CMK (cell line): ENCODE results near the gene POFUT2.

Source experiments
- DNase-seq: peaks from one replicate; pipeline ENCODE4 v3.0.0-alpha.2; 2010; ENCODE audit warnings: low read depth

The POFUT2 gene, protein sequence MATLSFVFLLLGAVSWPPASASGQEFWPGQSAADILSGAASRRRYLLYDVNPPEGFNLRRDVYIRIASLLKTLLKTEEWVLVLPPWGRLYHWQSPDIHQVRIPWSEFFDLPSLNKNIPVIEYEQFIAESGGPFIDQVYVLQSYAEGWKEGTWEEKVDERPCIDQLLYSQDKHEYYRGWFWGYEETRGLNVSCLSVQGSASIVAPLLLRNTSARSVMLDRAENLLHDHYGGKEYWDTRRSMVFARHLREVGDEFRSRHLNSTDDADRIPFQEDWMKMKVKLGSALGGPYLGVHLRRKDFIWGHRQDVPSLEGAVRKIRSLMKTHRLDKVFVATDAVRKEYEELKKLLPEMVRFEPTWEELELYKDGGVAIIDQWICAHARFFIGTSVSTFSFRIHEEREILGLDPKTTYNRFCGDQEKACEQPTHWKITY

DNA sequence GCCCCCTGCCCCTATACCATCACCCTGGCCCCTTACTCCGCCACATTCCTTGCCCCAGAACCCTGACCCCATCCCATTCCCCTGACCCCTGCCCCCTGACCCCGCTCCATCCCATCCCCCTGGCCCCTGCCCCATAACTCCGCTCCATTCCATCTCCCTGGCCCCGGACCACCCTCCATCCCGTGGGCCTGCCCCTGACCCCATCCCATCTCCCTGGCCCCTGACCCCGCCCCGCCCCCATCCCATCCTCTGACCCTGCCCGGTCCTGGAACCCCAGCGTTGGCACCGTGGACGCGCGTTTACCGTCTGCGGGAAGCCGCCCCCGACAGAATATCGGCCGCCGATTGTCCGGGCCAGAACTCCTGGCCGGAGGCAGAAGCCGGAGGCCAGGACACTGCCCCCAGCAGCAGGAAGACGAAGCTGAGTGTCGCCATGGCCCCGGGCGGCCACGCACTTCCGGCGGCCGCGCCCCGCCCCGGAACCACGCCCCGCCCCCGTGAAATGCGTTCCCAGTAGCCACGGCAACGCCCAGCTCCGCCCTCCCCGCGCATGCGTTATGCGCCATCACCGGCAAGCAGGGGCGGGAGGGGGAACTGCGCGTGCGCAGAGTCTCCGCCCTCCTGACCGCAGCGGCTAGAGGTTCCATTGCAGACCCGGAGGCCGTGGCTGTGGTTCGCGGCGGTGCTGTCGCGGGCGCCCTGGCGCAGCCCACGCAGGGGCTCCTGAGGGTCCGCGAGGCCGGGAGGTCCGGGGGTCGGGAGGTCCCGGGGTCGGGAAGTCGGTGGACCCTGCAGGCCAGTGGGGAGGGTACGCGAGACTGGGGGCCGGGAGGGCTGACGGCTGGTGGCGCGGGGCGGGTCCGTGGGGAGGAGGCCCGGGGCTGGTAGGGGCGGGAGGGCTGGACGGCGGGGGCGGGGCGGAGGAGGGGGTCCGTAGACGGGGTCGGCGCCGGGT is at the start of gene POFUT2:
Gene POFUT2 (minus strand): TSS at position 458 of the 954 bp plus-strand sequence. CDS start 24 bp downstream, at position 434.
- peak; percentile 98 for DNase-seq

GRCh38 chr21:45336870-45337269 is 49.2 kb upstream of the POFUT2 start:
- no peak for DNase-seq

DNA sequence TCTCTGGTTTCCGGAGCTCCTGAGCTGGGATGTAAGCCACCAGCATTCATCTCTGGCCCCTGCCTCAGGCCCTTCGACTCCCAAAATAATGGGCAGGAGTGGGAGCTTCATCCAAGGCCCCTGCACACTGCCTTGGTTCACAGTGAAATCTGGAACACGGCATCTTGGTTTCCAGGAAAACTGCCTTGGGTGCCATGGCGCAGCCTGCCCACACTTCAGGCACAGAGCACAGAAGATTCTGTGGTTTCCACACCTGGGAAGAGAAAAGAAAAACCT is 48.8 kb upstream of the POFUT2 start:
- no peak for DNase-seq

- DNase-seq: no peak
Measured at GRCh38 chr21:45335761-45336534, 48.3 kb upstream of the POFUT2 start.

DNA sequence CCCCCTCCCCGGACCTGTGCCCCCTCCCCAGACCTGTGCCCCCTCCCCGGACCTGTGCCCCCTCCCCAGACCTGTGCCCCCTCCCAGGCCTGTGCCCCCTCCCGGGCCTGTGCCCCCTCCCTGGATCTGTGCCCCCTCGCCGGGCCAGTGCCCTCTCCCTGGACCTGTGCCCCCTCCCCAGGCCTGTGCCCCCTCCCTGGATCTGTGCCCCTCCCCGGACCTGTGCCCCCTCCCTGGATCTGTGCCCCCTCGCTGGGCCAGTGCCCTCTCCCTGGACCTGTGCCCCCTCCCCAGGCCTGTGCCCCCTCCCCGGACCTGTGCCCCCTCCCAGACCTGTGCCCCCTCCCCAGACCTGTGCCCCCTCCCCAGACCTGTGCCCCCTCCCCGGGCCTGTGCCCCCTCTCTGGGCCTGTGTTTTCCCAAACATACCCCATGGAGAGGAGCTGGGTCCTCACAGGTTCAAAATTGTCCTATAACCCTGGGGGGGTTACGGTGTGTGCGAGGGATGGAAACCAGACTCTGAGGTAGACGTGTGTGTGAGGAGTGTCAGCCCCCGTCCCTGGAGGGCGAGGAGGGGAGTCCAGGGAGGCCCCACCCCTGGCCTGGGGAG is 47.6 kb upstream of the POFUT2 start:
- DNase-seq: no peak

DNA sequence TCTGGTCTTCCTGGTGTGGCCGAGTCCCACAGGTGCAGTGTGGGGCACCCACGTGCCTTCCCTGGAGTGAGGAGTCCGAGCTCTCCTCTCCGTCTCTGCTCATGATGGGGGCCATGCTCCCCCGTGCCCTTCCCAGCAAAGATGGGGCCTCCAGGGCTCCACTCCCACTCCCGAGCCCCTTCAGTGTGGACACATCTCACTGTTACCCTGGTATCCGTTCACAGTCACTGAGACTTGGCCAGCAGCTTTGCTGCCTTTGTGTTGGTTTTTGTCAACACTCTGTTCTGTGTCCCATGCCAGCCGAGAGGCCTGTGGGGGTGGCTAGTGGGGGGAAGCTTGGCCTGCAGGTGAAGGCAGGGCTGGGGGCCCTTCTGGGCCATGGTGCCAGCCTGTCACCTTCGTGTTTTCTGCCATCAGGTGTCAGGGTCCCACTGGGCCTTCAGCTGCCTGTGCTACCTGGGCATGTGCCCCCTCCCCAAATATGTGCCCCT is 46.9 kb upstream of the POFUT2 start:
- DNase-seq: no peak

DNA sequence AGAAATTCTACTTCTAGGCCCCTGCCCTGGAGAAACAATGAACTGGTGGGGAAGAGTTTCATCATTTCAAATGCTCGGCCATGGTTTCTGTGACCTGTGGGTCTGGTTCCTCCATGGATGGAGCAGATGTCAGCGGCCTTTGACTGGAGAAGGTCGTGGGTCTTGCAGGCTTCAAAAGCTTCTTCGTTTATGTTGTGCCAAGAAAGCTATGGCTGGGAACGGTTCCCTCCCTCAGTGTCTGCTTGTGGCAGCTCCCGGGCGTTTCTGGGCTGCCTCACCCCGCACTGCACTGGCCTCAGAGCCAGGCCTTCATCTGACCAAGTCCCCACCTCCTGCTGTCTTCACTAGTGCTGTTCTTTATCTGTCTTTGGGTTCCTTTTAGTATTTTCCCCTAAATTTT is 46.4 kb upstream of the POFUT2 start:
- DNase-seq: no peak

- no peak for DNase-seq
Measured at GRCh38 chr21:45333583-45334121, 46.0 kb upstream of the POFUT2 start.

- no peak for DNase-seq
Measured at GRCh38 chr21:45332981-45333582, 45.4 kb upstream of the POFUT2 start.

- DNase-seq: no peak
Measured at GRCh38 chr21:45332415-45332814, 44.7 kb upstream of the POFUT2 start.

- DNase-seq: no peak
Measured at GRCh38 chr21:45331531-45332147, 43.9 kb upstream of the POFUT2 start.

- no peak for DNase-seq
Measured at GRCh38 chr21:45330851-45331261, 43.2 kb upstream of the POFUT2 start.

- DNase-seq: no peak
Measured at GRCh38 chr21:45330075-45330781, 42.5 kb upstream of the POFUT2 start.

DNA sequence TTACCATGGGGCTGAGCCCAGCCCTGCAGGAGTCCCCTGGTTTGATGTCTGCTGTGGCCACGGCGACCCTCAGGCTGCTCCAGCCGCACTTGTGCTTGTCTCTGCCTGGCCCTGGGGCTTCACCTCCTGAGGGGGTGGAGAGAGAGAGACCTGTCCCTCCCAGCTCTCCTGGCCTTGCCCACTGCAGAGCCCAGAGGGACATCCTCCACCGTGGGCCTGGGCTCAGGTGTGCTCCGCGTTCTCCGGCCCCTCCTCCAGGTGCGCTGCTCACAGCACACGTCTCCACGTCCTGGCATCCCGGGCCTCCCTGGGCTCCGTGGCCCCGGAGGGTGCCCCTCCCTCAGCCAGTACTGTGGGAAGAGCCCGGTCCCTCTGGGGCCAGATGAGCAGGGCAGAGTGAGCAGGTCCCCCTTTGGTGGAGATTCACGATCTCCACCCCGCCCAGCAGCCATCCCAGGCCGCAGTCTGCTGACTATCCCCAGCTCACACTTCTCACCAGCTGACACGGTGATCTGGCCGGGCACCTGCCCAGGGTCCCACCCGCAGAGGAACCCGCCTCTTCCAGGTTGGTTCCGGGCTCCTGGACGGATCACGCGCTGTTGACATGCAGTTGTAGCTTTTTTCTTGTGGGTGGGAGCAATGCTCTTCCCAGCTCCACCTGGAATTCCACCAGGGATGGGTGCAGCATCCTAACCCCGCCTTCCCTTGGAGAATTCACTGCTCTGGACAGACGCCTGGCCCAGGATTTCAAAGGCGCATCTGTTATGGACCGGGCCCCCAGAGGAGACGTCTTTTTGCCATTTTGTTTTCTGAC is 41.8 kb upstream of the POFUT2 start:
- no peak for DNase-seq

DNA sequence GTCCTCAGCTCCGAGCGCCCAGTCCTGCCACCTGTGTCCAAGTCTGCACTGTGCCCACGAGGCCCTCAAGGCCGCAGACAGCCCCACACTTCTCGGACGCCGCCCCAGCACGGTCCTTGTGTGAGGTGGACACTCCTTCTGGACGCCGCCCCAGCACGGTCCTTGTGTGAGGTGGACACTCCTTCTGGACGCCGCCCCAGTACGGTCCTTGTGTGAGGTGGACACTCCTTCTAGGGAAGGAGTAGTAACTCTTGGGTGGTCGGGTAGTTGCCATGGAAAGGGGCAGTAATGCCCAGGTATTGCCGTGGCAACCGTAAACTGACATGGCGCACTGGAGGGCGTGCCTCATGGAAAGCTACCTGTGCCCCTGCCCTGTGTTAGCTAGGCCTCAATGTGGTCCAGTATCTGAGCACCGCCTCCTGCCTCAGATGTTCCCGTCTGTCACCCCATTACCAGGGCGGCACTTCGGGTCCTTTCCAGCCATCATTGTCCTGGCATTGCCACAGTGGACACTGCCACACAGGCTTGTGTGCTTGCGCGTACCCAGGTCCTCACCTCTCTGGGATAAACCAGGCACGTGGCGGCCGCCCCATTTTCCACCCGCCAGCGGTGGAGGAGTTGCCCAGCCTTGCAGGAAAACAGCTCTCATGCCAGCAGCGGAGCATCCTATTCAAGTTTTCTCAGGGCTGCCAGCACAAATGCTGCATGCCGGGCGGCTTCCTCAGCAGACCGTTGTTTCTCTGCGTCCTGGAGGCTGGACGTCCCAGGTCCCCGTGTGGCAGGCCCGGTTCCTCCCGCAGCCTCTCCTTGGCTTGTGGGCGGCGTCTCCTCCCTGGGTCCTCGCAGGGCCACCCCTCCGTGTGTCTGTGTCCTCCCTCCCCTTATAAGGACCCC is 40.8 kb upstream of the POFUT2 start:
- DNase-seq: no peak

DNA sequence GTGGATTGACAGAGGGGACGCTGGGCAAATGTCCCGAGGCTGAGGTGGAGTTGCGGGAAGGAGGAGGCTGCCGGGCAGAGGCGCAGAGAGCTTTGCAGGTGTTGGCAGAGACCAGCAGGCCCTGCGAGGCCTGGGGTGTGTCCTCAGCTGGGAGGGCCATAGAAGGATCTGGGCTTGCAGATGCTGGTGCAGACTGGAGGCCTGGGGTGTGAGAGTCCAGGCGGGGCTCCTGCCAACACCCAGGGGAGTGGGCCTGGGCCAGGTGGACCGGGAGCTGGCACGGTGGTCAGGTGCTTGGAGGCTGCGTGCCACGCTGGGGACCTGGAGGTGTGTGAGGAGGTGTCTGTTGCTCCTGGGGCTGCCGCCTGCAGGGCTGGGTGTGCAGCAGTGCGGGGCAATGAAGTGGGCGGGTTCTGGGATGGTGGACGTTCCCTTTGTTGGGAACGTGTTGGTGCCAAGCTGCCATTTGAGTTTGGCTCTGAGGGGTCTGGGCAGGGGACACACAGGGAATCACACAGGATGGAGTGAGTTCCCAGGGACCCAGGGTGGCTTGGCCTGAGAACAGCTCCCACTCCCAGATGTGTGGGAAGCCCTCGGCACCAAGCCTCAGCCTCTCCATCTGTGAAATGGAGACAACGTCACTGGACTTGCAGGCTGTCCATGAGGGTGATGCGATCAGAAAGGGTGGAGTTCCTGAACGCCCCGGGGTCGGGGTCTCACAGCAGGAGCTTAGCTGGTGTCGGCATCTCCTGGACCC is 39.9 kb upstream of the POFUT2 start:
- no peak for DNase-seq

GRCh38 chr21:45326891-45327440 is 39.3 kb upstream of the POFUT2 start:
- DNase-seq: no peak
